ENCODE data around the gene SEMA6C.

SEMA6C gene

GRCh38 chr1:151145304-151146071 is 943 bp downstream of the SEMA6C start:
- peak overlapping the region; percentile 87 for H3K4me2 ChIP-seq (ENCODE audit: insufficient read depth, low read length)
- ATAC-seq (ENCODE audit: insufficient read depth, low read depth) (no peak), DNase-seq (no peak)
- H3K9ac ChIP-seq (ENCODE audit: low read depth, low read length), result peak overlapping the region; percentile 57
- no peaks in the 10 kb centered on the region for H3K27me3 ChIP-seq (ENCODE audit: insufficient read depth, low read length, poor library complexity)
- no peaks in the 10 kb centered on the region for H4K20me1 ChIP-seq (ENCODE audit: insufficient read depth, low read length)
- H2AFZ ChIP-seq (ENCODE audit: low read depth, low read length), result peak overlapping the region; percentile 77
- no peak overlapping the region for H3K27ac ChIP-seq (ENCODE audit: low read length)
- no peaks in the 10 kb centered on the region for H3K9me3 ChIP-seq (ENCODE audit: insufficient read depth, low read length, severe bottlenecking)
- peaks cover 20% of the 10 kb centered on the region for H3K4me1 ChIP-seq (ENCODE audit: insufficient read depth, low read length)
- H3K4me3 ChIP-seq (ENCODE audit: low read depth in 1 of 2, low read length in 2 of 2), result peak overlapping the region; percentile 52 to 86; a peak in 2 of 4 replicates
- H3K79me2 ChIP-seq (ENCODE audit: insufficient read depth, low read length), result no peaks in the 10 kb centered on the region; the same call in 1 of the 2 replicates
- no peaks in the 10 kb centered on the region for H3K36me3 ChIP-seq (ENCODE audit: insufficient read depth, low read length)
- TF ChIP-seq, protein P1, sequence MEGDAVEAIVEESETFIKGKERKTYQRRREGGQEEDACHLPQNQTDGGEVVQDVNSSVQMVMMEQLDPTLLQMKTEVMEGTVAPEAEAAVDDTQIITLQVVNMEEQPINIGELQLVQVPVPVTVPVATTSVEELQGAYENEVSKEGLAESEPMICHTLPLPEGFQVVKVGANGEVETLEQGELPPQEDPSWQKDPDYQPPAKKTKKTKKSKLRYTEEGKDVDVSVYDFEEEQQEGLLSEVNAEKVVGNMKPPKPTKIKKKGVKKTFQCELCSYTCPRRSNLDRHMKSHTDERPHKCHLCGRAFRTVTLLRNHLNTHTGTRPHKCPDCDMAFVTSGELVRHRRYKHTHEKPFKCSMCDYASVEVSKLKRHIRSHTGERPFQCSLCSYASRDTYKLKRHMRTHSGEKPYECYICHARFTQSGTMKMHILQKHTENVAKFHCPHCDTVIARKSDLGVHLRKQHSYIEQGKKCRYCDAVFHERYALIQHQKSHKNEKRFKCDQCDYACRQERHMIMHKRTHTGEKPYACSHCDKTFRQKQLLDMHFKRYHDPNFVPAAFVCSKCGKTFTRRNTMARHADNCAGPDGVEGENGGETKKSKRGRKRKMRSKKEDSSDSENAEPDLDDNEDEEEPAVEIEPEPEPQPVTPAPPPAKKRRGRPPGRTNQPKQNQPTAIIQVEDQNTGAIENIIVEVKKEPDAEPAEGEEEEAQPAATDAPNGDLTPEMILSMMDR (IDR thresholded peaks at IDR 0.05; ENCODE audit: borderline replicate concordance, extremely low read depth, low read length, poor library complexity, severe bottlenecking), result no peak
- no peak for TF ChIP-seq EZH2 (IDR thresholded peaks at IDR 0.05; ENCODE audit: borderline replicate concordance, low read depth, low read length, severe bottlenecking)

GRCh38 chr1:151144474-151145303 is 1.7 kb downstream of the SEMA6C start:
- no peaks in the 10 kb centered on the region for H3K36me3 ChIP-seq (ENCODE audit: insufficient read depth, low read length)
- H3K4me1 ChIP-seq (ENCODE audit: insufficient read depth, low read length), result peaks cover 20% of the 10 kb centered on the region
- no peak overlapping the region for H3K4me3 ChIP-seq (ENCODE audit: low read depth in 1 of 2, low read length in 2 of 2)
- no peak for ATAC-seq (ENCODE audit: insufficient read depth, low read depth)
- no peak for TF ChIP-seq EZH2 (IDR thresholded peaks at IDR 0.05; ENCODE audit: borderline replicate concordance, low read depth, low read length, severe bottlenecking)
- TF ChIP-seq, protein P1 (IDR thresholded peaks at IDR 0.05; ENCODE audit: borderline replicate concordance, extremely low read depth, low read length, poor library complexity, severe bottlenecking), result no peak
- H4K20me1 ChIP-seq (ENCODE audit: insufficient read depth, low read length), result no peaks in the 10 kb centered on the region
- no peak overlapping the region; the same call in 1 of the 2 replicates for H3K9ac ChIP-seq (ENCODE audit: low read depth, low read length)
- H3K4me2 ChIP-seq (ENCODE audit: insufficient read depth, low read length), result 0 out of 2 replicates have a peak overlapping the region, but pooled peaks have one; percentile 87
- H2AFZ ChIP-seq (ENCODE audit: low read depth, low read length), result no peak overlapping the region
- no peak for DNase-seq
- no peaks in the 10 kb centered on the region for H3K9me3 ChIP-seq (ENCODE audit: insufficient read depth, low read length, severe bottlenecking)
- no peaks in the 10 kb centered on the region; the same call in 1 of the 2 replicates for H3K79me2 ChIP-seq (ENCODE audit: insufficient read depth, low read length)
- no peak overlapping the region for H3K27ac ChIP-seq (ENCODE audit: low read length)
- H3K27me3 ChIP-seq (ENCODE audit: insufficient read depth, low read length, poor library complexity), result no peaks in the 10 kb centered on the region

GRCh38 chr1:151143986-151144385 is 2.4 kb downstream of the SEMA6C start:
- no peaks in the 10 kb centered on the region; the same call in 1 of the 2 replicates for H3K79me2 ChIP-seq (ENCODE audit: insufficient read depth, low read length)
- no peak overlapping the region for H2AFZ ChIP-seq (ENCODE audit: low read depth, low read length)
- H4K20me1 ChIP-seq (ENCODE audit: insufficient read depth, low read length), result no peaks in the 10 kb centered on the region
- H3K4me2 ChIP-seq (ENCODE audit: insufficient read depth, low read length), result no peak overlapping the region
- peaks cover 20% of the 10 kb centered on the region for H3K4me1 ChIP-seq (ENCODE audit: insufficient read depth, low read length)
- H3K27me3 ChIP-seq (ENCODE audit: insufficient read depth, low read length, poor library complexity), result no peaks in the 10 kb centered on the region
- no peaks in the 10 kb centered on the region for H3K9me3 ChIP-seq (ENCODE audit: insufficient read depth, low read length, severe bottlenecking)
- no peak for ATAC-seq (ENCODE audit: insufficient read depth, low read depth)
- no peak overlapping the region for H3K4me3 ChIP-seq (ENCODE audit: low read depth in 1 of 2, low read length in 2 of 2)
- no peak for DNase-seq
- no peaks in the 10 kb centered on the region for H3K36me3 ChIP-seq (ENCODE audit: insufficient read depth, low read length)
- no peak overlapping the region for H3K27ac ChIP-seq (ENCODE audit: low read length)
- H3K9ac ChIP-seq (ENCODE audit: low read depth, low read length), result no peak overlapping the region
- no peak for TF ChIP-seq EZH2 (IDR thresholded peaks at IDR 0.05; ENCODE audit: borderline replicate concordance, low read depth, low read length, severe bottlenecking)
- TF ChIP-seq, protein P1 (IDR thresholded peaks at IDR 0.05; ENCODE audit: borderline replicate concordance, extremely low read depth, low read length, poor library complexity, severe bottlenecking), result no peak

All from DND-41 (cell line).